CD4-positive, CD25-positive, alpha-beta regulatory T cell (primary cell): ENCODE results near the gene YY1. TPM values are rescaled to one million over a fixed set of nuclear protein-coding genes. Genes with fewer than 3 reads are reported as not detected.
"Not testable (repeated sequence)": the region's sequence is repeated elsewhere in the genome, so short reads cannot be mapped to it uniquely, and the experiment has no call there.

Experiments
- ATAC-seq, 2 donors: fragments of 150-1000 bp; cut with Tn5 transposase; one replicate each; pipeline ENCODE4 v1.10.0; 2021; ENCODE audit warnings: low read depth in 2 of 2, moderate number of reproducible peaks in 2 of 2, moderate library complexity in 1 of 2
- DNase-seq, 3 donors: peaks; one replicate each; pipeline versions ENCODE4 v3.0.0 to v3.0.0-alpha.2; 2012 to 2022; ENCODE audit warnings: mixed read lengths in 1 of 3
- H3K27ac ChIP-seq: one replicate; pipeline ENCODE4 v1.7.0; 2013; ENCODE audit warnings: mild to moderate bottlenecking, low read length; ENCODE audit not compliant: insufficient read depth, poor library complexity, severe bottlenecking
- H3K27me3 ChIP-seq: one replicate; pipeline ENCODE4 v1.7.0; 2013; ENCODE audit warnings: low read length; ENCODE audit not compliant: control insufficient read depth, insufficient read depth
- H3K36me3 ChIP-seq: one replicate; pipeline ENCODE4 v1.7.0; 2013; ENCODE audit warnings: mild to moderate bottlenecking, low read length, moderate library complexity; ENCODE audit not compliant: control insufficient read depth, insufficient read depth
- H3K4me1 ChIP-seq: 2 replicates; pipeline ENCODE4 v1.7.0; 2013; ENCODE audit warnings: mild to moderate bottlenecking, low read length; ENCODE audit not compliant: insufficient read depth, control insufficient read depth, poor library complexity, severe bottlenecking
- H3K4me3 ChIP-seq: one replicate; pipeline ENCODE4 v1.7.0; 2013; ENCODE audit warnings: low read depth, mild to moderate bottlenecking, low read length, moderate library complexity
- H3K9me3 ChIP-seq, 2 experiments: 1 replicate in 1 of 2; 2 replicates in 1 of 2; pipeline ENCODE4 v1.7.0; 2013; ENCODE audit warnings: low read length in 2 of 2, mild to moderate bottlenecking in 1 of 2, moderate library complexity in 1 of 2; ENCODE audit not compliant: control insufficient read depth in 2 of 2
- H3K27ac Mint-ChIP-seq, 3 donors: one replicate each; pipeline ENCODE4 v1.8.0; 2020 to 2022; ENCODE audit warnings: mild to moderate bottlenecking in 3 of 3, mixed read lengths in 3 of 3, moderate library complexity in 2 of 3
- H3K27me3 Mint-ChIP-seq: one replicate; pipeline ENCODE4 v1.8.0; 2022; ENCODE audit warnings: mild to moderate bottlenecking, mixed read lengths
- H3K36me3 Mint-ChIP-seq: one replicate; pipeline ENCODE4 v1.8.0; 2020; ENCODE audit warnings: mixed read lengths
- H3K4me1 Mint-ChIP-seq, 4 donors: one replicate each; pipeline ENCODE4 v1.8.0; 2020 to 2022; ENCODE audit warnings: mixed read lengths in 4 of 4, mild to moderate bottlenecking in 1 of 4
- H3K4me3 Mint-ChIP-seq, 4 donors: one replicate each; pipeline ENCODE4 v1.8.0; 2020 to 2022; ENCODE audit warnings: mild to moderate bottlenecking in 4 of 4, mixed read lengths in 4 of 4, moderate library complexity in 3 of 4
- H3K9me3 Mint-ChIP-seq, 7 donors: one replicate each; pipeline ENCODE4 v1.8.0; 2020 to 2022; ENCODE audit warnings: mixed read lengths in 7 of 7, mild to moderate bottlenecking in 3 of 7, moderate library complexity in 2 of 7
- polyA plus RNA-seq, 4 donors: library from polyadenylated mRNA; unstranded; fragments of 300-500 nt; fragmentation: Illumina TruSeq; gene quantifications; one replicate each; pipeline ENCODE4 v1.2.3, GENCODE V29; 2021
- total RNA-seq: library from RNA; stranded (reverse); gene quantifications from one replicate; pipeline ENCODE4 v1.2.3, GENCODE V29; 2022

YY1 gene
- total and polyA plus RNA-seq, 5 donors from 2014 or later = 16.4 to 79.4 (median 20.7) TPM

DNA sequence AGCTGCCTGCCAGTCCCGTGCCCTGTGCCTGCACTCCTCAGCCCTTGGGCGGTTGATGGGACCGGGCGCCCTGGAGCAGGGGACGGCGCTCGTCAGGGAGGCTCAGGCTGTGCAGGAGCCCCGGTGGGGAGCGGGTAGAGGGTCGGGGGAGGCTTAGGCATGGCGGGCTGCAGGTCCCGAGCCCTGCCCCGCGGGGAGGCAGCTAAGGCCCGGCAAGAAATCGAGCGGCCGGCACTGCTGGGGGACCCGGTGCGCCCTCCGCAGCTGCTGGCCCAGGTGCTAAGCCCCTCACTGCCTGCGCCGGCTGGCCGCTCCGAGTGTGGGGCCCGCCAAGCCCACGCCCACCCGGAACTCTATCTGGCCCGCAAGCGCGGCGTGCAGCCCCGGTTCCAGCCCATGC is 30.8 kb upstream of the YY1 start:
- H3K27ac Mint-ChIP-seq, H3K27me3 Mint-ChIP-seq, ATAC-seq, H3K9me3 Mint-ChIP-seq, H3K36me3 Mint-ChIP-seq, DNase-seq, H3K4me1 Mint-ChIP-seq, H3K27ac ChIP-seq, H3K4me3 Mint-ChIP-seq, H3K36me3 ChIP-seq, H3K9me3 ChIP-seq, H3K27me3 ChIP-seq, H3K4me3 ChIP-seq, H3K4me1 ChIP-seq: not testable (repeated sequence)

GRCh38 chr14:100211366-100211765 is 27.6 kb upstream of the YY1 start:
- Histone ChIP-seq H3K27me3 (no peaks in the 10 kb centered on the region), H3K4me3 (no peak overlapping the region), H3K9me3 (no peaks in the 10 kb centered on the region), H3K4me1 (peaks cover 22% of the 10 kb centered on the region), H3K36me3 (no peaks in the 10 kb centered on the region), H3K27ac (no peak overlapping the region)
- DNase-seq (no peak), ATAC-seq (no peak)
- peak overlapping the region in 1 of 4 donors; percentile 19 for H3K4me3 Mint-ChIP-seq
- peak overlapping the region in 1 of 3 donors; percentile 60 for H3K27ac Mint-ChIP-seq
- peaks cover 7% of the 10 kb centered on the region for H3K27me3 Mint-ChIP-seq
- H3K4me1 Mint-ChIP-seq = peaks cover 0 to 29% (median 14%) of the 10 kb centered on the region in 4 donors
- no peaks in the 10 kb centered on the region for H3K9me3 Mint-ChIP-seq
- no peaks in the 10 kb centered on the region for H3K36me3 Mint-ChIP-seq

- Mint-ChIP-seq H3K36me3 (no peaks in the 10 kb centered on the region), H3K4me3 (peak overlapping the region in 1 of 4 donors; percentile 82), H3K4me1 (peaks cover 0 to 29% (median 15%) of the 10 kb centered on the region in 4 donors), H3K27ac (peak overlapping the region in 1 of 3 donors; percentile 60), H3K9me3 (no peaks in the 10 kb centered on the region), H3K27me3 (peaks cover 7% of the 10 kb centered on the region)
- DNase-seq (no peak), ATAC-seq (no peak)
- Histone ChIP-seq H3K36me3 (no peaks in the 10 kb centered on the region), H3K4me1 (peaks cover 22% of the 10 kb centered on the region), H3K27ac (no peak overlapping the region), H3K9me3 (no peaks in the 10 kb centered on the region), H3K27me3 (no peaks in the 10 kb centered on the region), H3K4me3 (no peak overlapping the region)
Measured at GRCh38 chr14:100211893-100212292, 27.1 kb upstream of the YY1 start.

DNA sequence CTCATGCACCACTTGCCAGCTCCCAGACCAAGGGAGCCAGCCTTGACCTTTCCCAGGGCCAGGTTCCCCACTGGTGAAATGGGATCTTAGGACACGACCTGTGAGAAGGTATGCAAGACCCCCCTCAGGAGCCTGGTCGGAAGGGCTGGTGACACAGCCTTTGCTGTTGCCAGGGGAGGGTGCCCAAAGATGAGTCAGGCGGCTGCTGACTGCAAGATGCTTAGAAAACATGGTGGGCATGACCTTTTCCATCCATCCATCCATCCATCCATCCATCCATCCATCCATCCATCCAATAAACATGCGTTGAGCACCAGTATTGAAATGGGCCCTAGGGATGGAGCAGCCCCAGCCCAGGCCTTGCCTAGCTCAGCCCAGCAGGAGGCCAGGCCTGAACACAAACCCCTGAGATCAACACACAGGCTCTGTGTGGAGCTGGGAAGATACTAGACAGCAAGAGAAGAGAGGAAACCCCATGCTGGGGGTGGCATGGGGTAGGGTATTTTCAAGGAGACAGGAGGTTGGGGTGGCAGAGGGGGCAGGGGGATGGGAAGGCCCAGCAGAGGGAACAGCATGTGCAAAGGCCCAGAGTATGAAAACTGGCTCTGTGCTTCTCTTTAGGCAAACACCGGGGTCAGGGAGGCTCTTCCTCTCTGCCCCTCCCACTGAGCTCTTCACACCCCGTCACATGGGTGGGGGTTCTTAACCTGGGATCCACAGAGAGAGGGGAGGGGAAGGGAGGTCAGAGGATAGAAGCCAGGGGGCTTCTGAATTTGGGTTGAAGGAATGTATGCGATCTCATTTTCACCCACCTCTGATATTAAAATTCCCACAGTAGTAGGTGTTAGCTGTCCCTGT is 26.2 kb upstream of the YY1 start:
- DNase-seq (peak in 1 of 3 donors; percentile 20), ATAC-seq (no peak)
- Histone ChIP-seq H3K36me3 (no peaks in the 10 kb centered on the region), H3K27me3 (no peaks in the 10 kb centered on the region), H3K9me3 (no peaks in the 10 kb centered on the region), H3K4me1 (peaks cover 22% of the 10 kb centered on the region), H3K4me3 (peak overlapping the region; percentile 50), H3K27ac (no peak overlapping the region)
- peaks cover 0 to 28% (median 15%) of the 10 kb centered on the region in 4 donors for H3K4me1 Mint-ChIP-seq
- H3K36me3 Mint-ChIP-seq = no peaks in the 10 kb centered on the region
- peak overlapping the region; percentile 78 to 94 (median 88) for H3K27ac Mint-ChIP-seq
- H3K27me3 Mint-ChIP-seq = peaks cover 4% of the 10 kb centered on the region
- H3K9me3 Mint-ChIP-seq = no peaks in the 10 kb centered on the region
- peak overlapping the region; percentile 82 to 89 (median 86) for H3K4me3 Mint-ChIP-seq

- Mint-ChIP-seq H3K9me3 (no peaks in the 10 kb centered on the region), H3K4me3 (peak overlapping the region; percentile 82 to 89 (median 86)), H3K27ac (peak overlapping the region; percentile 78 to 94 (median 85)), H3K4me1 (peaks cover 0 to 30% (median 15%) of the 10 kb centered on the region in 4 donors), H3K27me3 (peaks cover 4% of the 10 kb centered on the region), H3K36me3 (no peaks in the 10 kb centered on the region)
- no peaks in the 10 kb centered on the region for H3K36me3 ChIP-seq
- H3K4me3 ChIP-seq = peak overlapping the region; percentile 50
- H3K4me1 ChIP-seq = peaks cover 22% of the 10 kb centered on the region
- no peaks in the 10 kb centered on the region for H3K9me3 ChIP-seq
- DNase-seq = no peak
- ATAC-seq = no peak
- no peaks in the 10 kb centered on the region for H3K27me3 ChIP-seq
- peak overlapping the region; percentile 89 for H3K27ac ChIP-seq
Measured at GRCh38 chr14:100213587-100213955, 25.4 kb upstream of the YY1 start.

DNA sequence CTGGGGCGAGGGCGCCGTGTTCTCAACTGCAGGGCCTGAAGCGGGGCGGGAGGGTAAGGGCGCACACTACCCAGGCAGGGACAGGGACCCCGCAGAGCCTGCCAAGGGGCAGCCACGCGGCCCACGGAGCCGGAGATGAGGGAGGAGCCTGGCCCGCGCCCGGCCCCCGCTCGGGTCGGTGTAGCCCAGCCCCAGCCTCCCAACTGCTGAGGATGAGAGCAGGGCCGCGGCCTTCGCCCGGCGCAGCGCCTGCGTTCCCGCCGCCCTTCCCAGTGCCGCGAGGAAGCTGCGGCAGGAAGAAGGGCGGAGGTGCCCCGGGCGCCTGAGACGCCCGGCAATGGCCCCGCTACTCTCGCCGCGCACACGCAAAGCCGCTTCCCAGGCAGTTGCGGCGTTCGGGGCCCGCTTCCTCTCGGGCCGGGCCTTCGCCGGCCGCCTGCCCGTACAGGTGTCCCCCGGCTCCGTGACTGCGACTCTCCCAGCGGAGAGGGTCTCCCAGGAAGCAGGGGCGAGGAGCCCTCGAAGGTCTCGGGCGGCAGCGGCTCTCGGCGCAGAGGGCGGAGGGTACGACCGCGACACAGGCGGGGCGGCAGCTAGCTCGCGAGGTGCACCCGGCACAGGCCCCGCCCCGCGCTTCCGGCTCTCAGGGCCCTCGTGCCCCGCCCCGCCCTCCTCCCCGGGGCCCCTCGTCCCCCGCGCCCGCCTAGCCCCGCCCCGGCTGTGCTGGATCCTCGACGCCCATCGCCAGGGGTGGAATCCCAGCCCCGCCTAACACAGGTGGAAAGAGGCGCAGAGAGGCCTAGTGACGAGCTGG is 24.8 kb upstream of the YY1 start:
- peak overlapping the region; percentile 63 for H3K4me3 ChIP-seq
- peak; percentile 89 to 94 (median 91) for DNase-seq
- ATAC-seq = peak; percentile 94 to 96
- Mint-ChIP-seq H3K4me1 (peaks cover 0 to 31% (median 15%) of the 10 kb centered on the region in 4 donors), H3K27ac (peak overlapping the region; percentile 83 to 94 (median 94)), H3K4me3 (peak overlapping the region; percentile 82 to 89 (median 87)), H3K36me3 (no peaks in the 10 kb centered on the region), H3K27me3 (peaks cover 4% of the 10 kb centered on the region), H3K9me3 (no peaks in the 10 kb centered on the region)
- peak overlapping the region; percentile 89 for H3K27ac ChIP-seq
- H3K27me3 ChIP-seq = no peaks in the 10 kb centered on the region
- H3K4me1 ChIP-seq = peaks cover 22% of the 10 kb centered on the region
- no peaks in the 10 kb centered on the region for H3K9me3 ChIP-seq
- no peaks in the 10 kb centered on the region for H3K36me3 ChIP-seq

GRCh38 chr14:100214770-100215083 is 24.2 kb upstream of the YY1 start:
- Histone ChIP-seq H3K27me3 (no peaks in the 10 kb centered on the region), H3K9me3 (no peaks in the 10 kb centered on the region), H3K4me3 (peak overlapping the region; percentile 63), H3K36me3 (no peaks in the 10 kb centered on the region), H3K4me1 (peaks cover 22% of the 10 kb centered on the region), H3K27ac (peak overlapping the region; percentile 89)
- Mint-ChIP-seq H3K36me3 (no peaks in the 10 kb centered on the region), H3K4me1 (peaks cover 0 to 35% (median 16%) of the 10 kb centered on the region in 4 donors), H3K27ac (peak overlapping the region; percentile 83 to 94 (median 90)), H3K9me3 (no peaks in the 10 kb centered on the region), H3K4me3 (peak overlapping the region; percentile 80 to 89 (median 82)), H3K27me3 (peaks cover 4% of the 10 kb centered on the region)
- ATAC-seq (no peak), DNase-seq (no peak)
